H9 (cell line): Measurements from ENCODE around the gene IGFALS. TPM values are rescaled to one million over a fixed set of nuclear protein-coding genes. Genes with fewer than 3 reads are reported as not detected.

ENCODE experiments used
- DNase-seq: peaks from one replicate; pipeline ENCODE4 v3.0.0-alpha.2; 2017
- H2AFZ ChIP-seq: one replicate; pipeline ENCODE4 v1.6.1; 2013; ENCODE audit warnings: mild to moderate bottlenecking, low read length, control low read depth, moderate library complexity
- H2AK5ac ChIP-seq: 2 replicates; pipeline ENCODE4 v1.6.1; 2013; ENCODE audit warnings: low read length, control low read depth, mixed read lengths; ENCODE audit not compliant: insufficient read length
- H2BK120ac ChIP-seq: one replicate; pipeline ENCODE4 v1.6.1; 2013; ENCODE audit warnings: low read depth, mild to moderate bottlenecking, low read length, control low read depth, inconsistent platforms; ENCODE audit not compliant: poor library complexity, severe bottlenecking
- H2BK12ac ChIP-seq: 2 replicates; pipeline ENCODE4 v1.6.1; 2013; ENCODE audit warnings: low read length, control low read depth, mixed read lengths, low read depth; ENCODE audit not compliant: insufficient read length
- H2BK15ac ChIP-seq: 2 replicates; pipeline ENCODE4 v1.6.1; 2013; ENCODE audit warnings: low read depth, low read length, control low read depth
- H2BK20ac ChIP-seq: one replicate; pipeline ENCODE4 v1.6.1; 2013; ENCODE audit warnings: low read depth, mild to moderate bottlenecking, low read length, control low read depth, inconsistent platforms; ENCODE audit not compliant: poor library complexity, severe bottlenecking
- H2BK5ac ChIP-seq: 2 replicates; pipeline ENCODE4 v1.6.1; 2013; ENCODE audit warnings: low read length, control low read depth, mixed read lengths; ENCODE audit not compliant: insufficient read length
- H3K14ac ChIP-seq: 2 replicates; pipeline ENCODE4 v1.6.1; 2013; ENCODE audit warnings: low read length, control low read depth; ENCODE audit not compliant: insufficient read depth
- H3K18ac ChIP-seq: 2 replicates; pipeline ENCODE4 v1.6.1; 2013; ENCODE audit warnings: low read depth, mild to moderate bottlenecking, mixed read lengths, low read length, control low read depth; ENCODE audit not compliant: insufficient read length
- H3K23ac ChIP-seq: 2 replicates; pipeline ENCODE4 v1.6.1; 2013; ENCODE audit warnings: low read length, control low read depth, mixed read lengths, low read depth; ENCODE audit not compliant: insufficient read length
- H3K23me2 ChIP-seq: 2 replicates; pipeline ENCODE4 v1.6.1; 2013; ENCODE audit warnings: low read depth, mild to moderate bottlenecking, mixed read lengths, low read length, control low read depth; ENCODE audit not compliant: insufficient read length, poor library complexity, severe bottlenecking
- H3K27ac ChIP-seq: 2 replicates; pipeline ENCODE4 v1.5.1; 2013; ENCODE audit warnings: low read length, control low read depth, mixed read lengths, low read depth; ENCODE audit not compliant: insufficient read length
- H3K27me3 ChIP-seq: 2 replicates; pipeline ENCODE4 v1.6.1; 2013; ENCODE audit warnings: low read length, control low read depth, inconsistent platforms; ENCODE audit not compliant: insufficient read depth
- H3K4ac ChIP-seq: 2 replicates; pipeline ENCODE4 v1.6.1; 2013; ENCODE audit warnings: low read depth, mild to moderate bottlenecking, control low read depth, inconsistent platforms, low read length, moderate library complexity
- H3K4me1 ChIP-seq: 2 replicates; pipeline ENCODE4 v1.6.1; 2013; ENCODE audit warnings: low read length, control low read depth, inconsistent platforms; ENCODE audit not compliant: insufficient read depth
- H3K4me2 ChIP-seq: 2 replicates; pipeline ENCODE4 v1.6.1; 2013; ENCODE audit warnings: low read length, control low read depth, mixed read lengths; ENCODE audit not compliant: insufficient read length, insufficient read depth
- H3K56ac ChIP-seq: 2 replicates; pipeline ENCODE4 v1.6.1; 2013; ENCODE audit warnings: low read depth, mild to moderate bottlenecking, mixed read lengths, low read length, control low read depth; ENCODE audit not compliant: insufficient read length
- H3K79me1 ChIP-seq: 2 replicates; pipeline ENCODE4 v1.6.1; 2013; ENCODE audit warnings: low read depth, mild to moderate bottlenecking, moderate library complexity, low read length, control low read depth, inconsistent platforms; ENCODE audit not compliant: insufficient read depth, poor library complexity, severe bottlenecking
- H3K79me2 ChIP-seq: 2 replicates; pipeline ENCODE4 v1.6.1; 2013; ENCODE audit warnings: low read length, control low read depth, inconsistent platforms; ENCODE audit not compliant: insufficient read depth
- H3K9ac ChIP-seq: 2 replicates; pipeline ENCODE4 v1.6.1; 2013; ENCODE audit warnings: low read length, control low read depth, mixed read lengths; ENCODE audit not compliant: insufficient read length; ENCODE audit errors: extremely low read depth
- H3K9me3 ChIP-seq: one replicate; pipeline ENCODE4 v1.6.1; 2013; ENCODE audit warnings: low read depth, low read length, inconsistent platforms; ENCODE audit not compliant: control insufficient read depth
- H3T11ph ChIP-seq: one replicate; pipeline ENCODE4 v1.6.1; 2013; ENCODE audit warnings: mild to moderate bottlenecking, low read length, control low read depth, inconsistent platforms
- H4K20me1 ChIP-seq: one replicate; pipeline ENCODE4 v1.6.1; 2013; ENCODE audit not compliant: control insufficient read depth, insufficient read length, insufficient read depth
- H4K5ac ChIP-seq: 2 replicates; pipeline ENCODE4 v1.6.1; 2013; ENCODE audit warnings: low read depth, mild to moderate bottlenecking, mixed read lengths, low read length, control low read depth; ENCODE audit not compliant: insufficient read length
- H4K8ac ChIP-seq: replicated peaks from 2 replicates; pipeline ENCODE4 v1.6.1; 2013; ENCODE audit warnings: low read length, control low read depth, mixed read lengths, low read depth; ENCODE audit not compliant: insufficient read length
- H4K91ac ChIP-seq: 2 replicates; pipeline ENCODE4 v1.6.1; 2013; ENCODE audit warnings: low read depth, mild to moderate bottlenecking, moderate library complexity, mixed read lengths, low read length, control low read depth; ENCODE audit not compliant: insufficient read length
- H3K27ac Mint-ChIP-seq, 3 experiments: 2 replicates in 2 of 3; 3 replicates in 1 of 3; pipeline ENCODE4 v1.8.0; 2020 to 2021; ENCODE audit warnings: mixed read lengths in 3 of 3, mild to moderate bottlenecking in 1 of 3, moderate library complexity in 1 of 3
- H3K27me3 Mint-ChIP-seq: 2 replicates; pipeline ENCODE4 v1.8.0; 2021; ENCODE audit warnings: low read depth, mild to moderate bottlenecking, moderate library complexity, mixed read lengths
- H3K36me3 Mint-ChIP-seq, 3 experiments: 2 replicates in 2 of 3; 3 replicates in 1 of 3; pipeline ENCODE4 v1.8.0; 2020 to 2021; ENCODE audit warnings: low read depth in 3 of 3, mixed read lengths in 3 of 3; ENCODE audit not compliant: insufficient read depth in 1 of 3
- H3K4me1 Mint-ChIP-seq, 2 experiments: 2 replicates each; pipeline ENCODE4 v1.8.0; 2020; ENCODE audit warnings: mixed read lengths in 2 of 2
- H3K4me3 Mint-ChIP-seq, 2 experiments: 2 replicates in 1 of 2; 3 replicates in 1 of 2; pipeline ENCODE4 v1.8.0; 2020 to 2021; ENCODE audit warnings: mild to moderate bottlenecking in 2 of 2, mixed read lengths in 2 of 2, moderate library complexity in 1 of 2
- H3K9me3 Mint-ChIP-seq, 2 experiments: 2 replicates in 1 of 2; 3 replicates in 1 of 2; pipeline ENCODE4 v1.8.0; 2020; ENCODE audit warnings: mild to moderate bottlenecking in 2 of 2, mixed read lengths in 2 of 2, moderate library complexity in 1 of 2
- WGBS: extraction: QIAGEN DNeasy Blood & Tissue Kit; methylation state at CpG from one replicate; pipeline ENCODE4 v1.1.7; 2013; ENCODE audit warnings: missing lambda C conversion rate, low lambda C conversion rate, mixed read lengths; ENCODE audit not compliant: insufficient read length; ENCODE audit errors: extremely low coverage; 5-methylcytosine and 5-hydroxymethylcytosine counted together
- total RNA-seq: library from RNA; stranded (reverse); gene quantifications from 2 replicates; pipeline ENCODE4 v1.2.1, GENCODE V29; 2021
- TF ChIP-seq, protein P1 (sequence below): fragments of 200-600 bp; sonication (generic); conservative IDR thresholded peaks from 3 replicates; pipeline ENCODE4 v1.8.0; 2021; ENCODE audit warnings: antibody characterized with exemption, mild to moderate bottlenecking

Gene IGFALS
- total RNA-seq, 1 experiment from 2014 or later: not detected

DNA sequence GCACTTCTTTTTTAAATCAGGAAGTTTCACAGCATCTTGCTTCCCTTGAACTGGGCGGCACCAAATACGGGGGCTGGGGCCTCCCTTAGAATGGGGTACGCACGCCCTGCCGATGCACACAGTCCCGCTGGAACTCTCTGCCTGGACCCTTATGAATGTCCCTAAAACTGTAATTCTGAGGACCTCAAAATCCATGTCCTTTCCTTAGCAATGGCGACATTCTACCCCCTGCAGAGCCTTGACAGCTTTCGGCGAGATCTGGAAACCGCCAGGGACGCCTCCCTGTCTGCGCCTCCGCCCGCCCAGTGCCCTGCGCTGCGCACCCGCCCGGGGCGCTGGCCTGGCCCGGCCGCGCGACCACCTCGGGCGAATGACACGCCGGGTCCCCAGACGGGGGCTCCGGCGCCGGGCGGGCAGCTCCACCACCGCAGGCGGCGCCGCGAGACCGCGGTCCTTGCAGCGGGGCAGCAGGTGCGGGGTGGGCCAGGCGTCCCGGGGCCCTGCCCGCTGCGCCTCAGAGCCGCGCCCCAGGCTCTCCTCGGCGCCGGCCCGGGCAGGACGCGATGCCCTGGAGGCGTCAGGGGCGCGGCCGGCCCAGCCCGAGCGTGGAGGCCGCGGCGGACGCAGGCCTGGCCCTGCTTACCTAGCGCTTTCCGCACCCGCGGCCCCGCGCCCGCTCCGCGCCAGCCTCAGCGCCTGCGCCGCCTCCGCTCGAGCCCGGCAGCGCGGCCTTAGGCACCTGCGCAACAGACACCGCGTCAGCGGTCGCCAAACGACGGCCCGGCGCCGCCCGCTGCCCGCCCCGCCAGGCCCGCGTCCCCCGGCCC lies 32.6 kb upstream of the IGFALS start:
- Histone ChIP-seq H3K27me3 (no peaks in the 10 kb centered on the region), H3K79me2 (peaks cover 4% of the 10 kb centered on the region; the same call in 1 of the 2 replicates), H3K23me2 (peaks cover 10% of the 10 kb centered on the region), H2BK15ac (no peak overlapping the region), H3K27ac (no peak overlapping the region), H3T11ph (no peak overlapping the region), H2AK5ac (no peak overlapping the region), H2BK5ac (no peak overlapping the region), H2BK20ac (no peak overlapping the region), H3K4me2 (peak overlapping the region; percentile 65), H3K4ac (no peak overlapping the region), H3K9ac (no peak overlapping the region), H2AFZ (no peak overlapping the region), H4K8ac (no peak overlapping the region), H3K14ac (no peak overlapping the region), H4K91ac (no peak overlapping the region), H4K5ac (no peak overlapping the region), H2BK120ac (no peak overlapping the region), H3K23ac (no peak overlapping the region), H3K9me3 (no peaks in the 10 kb centered on the region), H3K18ac (no peak overlapping the region), H2BK12ac (no peak overlapping the region), H3K56ac (no peak overlapping the region), H3K4me1 (peaks cover 2% of the 10 kb centered on the region; the same call in 1 of the 2 replicates), H3K79me1 (peaks cover 10% of the 10 kb centered on the region), H4K20me1 (no peaks in the 10 kb centered on the region)
- H3K4me3 Mint-ChIP-seq: peak overlapping the region; percentile 61 to 80
- H3K9me3 Mint-ChIP-seq: no peaks in the 10 kb centered on the region; a peak in 1 of 5 replicates
- TF ChIP-seq, protein P1, sequence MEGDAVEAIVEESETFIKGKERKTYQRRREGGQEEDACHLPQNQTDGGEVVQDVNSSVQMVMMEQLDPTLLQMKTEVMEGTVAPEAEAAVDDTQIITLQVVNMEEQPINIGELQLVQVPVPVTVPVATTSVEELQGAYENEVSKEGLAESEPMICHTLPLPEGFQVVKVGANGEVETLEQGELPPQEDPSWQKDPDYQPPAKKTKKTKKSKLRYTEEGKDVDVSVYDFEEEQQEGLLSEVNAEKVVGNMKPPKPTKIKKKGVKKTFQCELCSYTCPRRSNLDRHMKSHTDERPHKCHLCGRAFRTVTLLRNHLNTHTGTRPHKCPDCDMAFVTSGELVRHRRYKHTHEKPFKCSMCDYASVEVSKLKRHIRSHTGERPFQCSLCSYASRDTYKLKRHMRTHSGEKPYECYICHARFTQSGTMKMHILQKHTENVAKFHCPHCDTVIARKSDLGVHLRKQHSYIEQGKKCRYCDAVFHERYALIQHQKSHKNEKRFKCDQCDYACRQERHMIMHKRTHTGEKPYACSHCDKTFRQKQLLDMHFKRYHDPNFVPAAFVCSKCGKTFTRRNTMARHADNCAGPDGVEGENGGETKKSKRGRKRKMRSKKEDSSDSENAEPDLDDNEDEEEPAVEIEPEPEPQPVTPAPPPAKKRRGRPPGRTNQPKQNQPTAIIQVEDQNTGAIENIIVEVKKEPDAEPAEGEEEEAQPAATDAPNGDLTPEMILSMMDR: no peak; the same call in 2 of the 3 replicates
- H3K27ac Mint-ChIP-seq: no peak overlapping the region
- peaks cover 11 to 18% of the 10 kb centered on the region in 2 experiments for H3K4me1 Mint-ChIP-seq
- no peak for DNase-seq
- peaks cover 0 to 4% (median 0%) of the 10 kb centered on the region in 3 experiments; a peak in 4 of 7 replicates for H3K36me3 Mint-ChIP-seq
- no CpG with 5 or more reads among the region's 96 CpGs for WGBS
- H3K27me3 Mint-ChIP-seq: peaks cover 4% of the 10 kb centered on the region; the same call in 1 of the 2 replicates
